NCI-H2196 treated with DMSO at 0.1 percent for 48 hours (cell line): ENCODE results near the gene FANCG.

ENCODE experiments used
- DNase-seq: peaks from one replicate; lab custom pipeline; 2025; ENCODE audit not compliant: unreplicated experiment; lab: John Stamatoyannopoulos, UW

FANCG gene

GRCh38 chr9:35103660-35104191 lies 24.0 kb upstream of the FANCG start:
- DNase-seq = no peak

- peak; percentile 98 for DNase-seq
Observed at GRCh38 chr9:35102769-35103659, 23.3 kb upstream of the FANCG start, which contains the start of gene STOML2. Gene STOML2 (minus strand): TSS chr9:35103131. CDS start chr9:35103094, 37 bp downstream.

GRCh38 chr9:35102465-35102768 lies 22.7 kb upstream of the FANCG start:
- DNase-seq = no peak

- no peak for DNase-seq
Observed at GRCh38 chr9:35097573-35097972, 17.8 kb upstream of the FANCG start.

- peak; percentile 85 for DNase-seq
Observed at GRCh38 chr9:35096035-35096849, 16.5 kb upstream of the FANCG start, which contains the start of gene PIGO. Gene PIGO (minus strand): TSS chr9:35096591. CDS start chr9:35095565, 1,026 bp downstream.

GRCh38 chr9:35091536-35091935 lies 11.8 kb upstream of the FANCG start:
- no peak for DNase-seq

GRCh38 chr9:35089434-35089833 lies 9.7 kb upstream of the FANCG start:
- DNase-seq = no peak

GRCh38 chr9:35085078-35085477 lies 5.3 kb upstream of the FANCG start:
- DNase-seq = no peak

- no peak for DNase-seq
Observed at GRCh38 chr9:35079041-35079425, 709 bp downstream of the FANCG start.

- DNase-seq = no peak
Observed at GRCh38 chr9:35078066-35078465, 1.7 kb downstream of the FANCG start.

- DNase-seq = no peak
Observed at GRCh38 chr9:35076848-35077247, 2.9 kb downstream of the FANCG start.

GRCh38 chr9:35075358-35075757 lies 4.4 kb downstream of the FANCG start:
- DNase-seq = no peak

- no peak for DNase-seq
Observed at GRCh38 chr9:35074791-35075190, 5.0 kb downstream of the FANCG start.

- no peak for DNase-seq
Observed at GRCh38 chr9:35074141-35074540, 5.6 kb downstream of the FANCG start.

- no peak for DNase-seq
Observed at GRCh38 chr9:35073279-35073612, 6.5 kb downstream of the FANCG start.

- DNase-seq = peak; percentile 98
Observed at GRCh38 chr9:35072461-35073278, 7.1 kb downstream of the FANCG start, which contains the start of gene VCP. Gene VCP (minus strand): TSS chr9:35072625. CDS start chr9:35072353, 272 bp downstream.

- DNase-seq = peak; percentile 62
Observed at GRCh38 chr9:35071814-35072460, 7.8 kb downstream of the FANCG start.

- no peak for DNase-seq
Observed at GRCh38 chr9:35070823-35071813, 8.6 kb downstream of the FANCG start.

GRCh38 chr9:35069020-35069419 lies 10.7 kb downstream of the FANCG start:
- DNase-seq = no peak
